ENCODE results near the gene DOK5.

- TF ChIP-seq STAT1 (IDR thresholded peaks at IDR 0.05; ENCODE audit: unreplicated experiment) (no peak), POLR2AphosphoS5 (IDR thresholded peaks at IDR 0.05; ENCODE audit: low read depth) (no peak), JUNB (IDR thresholded peaks at IDR 0.05; ENCODE audit: unreplicated experiment) (no peak), CTCF (conservative IDR thresholded peaks at IDR 0.05; ENCODE audit: low read depth in 2 of 2) (no peak), EZH2 (IDR thresholded peaks at IDR 0.05; ENCODE audit: low read depth, unreplicated experiment) (no peak), REST (IDR thresholded peaks at IDR 0.05; ENCODE audit: unreplicated experiment) (no peak), EZH2phosphoT487 (IDR thresholded peaks at IDR 0.05; ENCODE audit: unreplicated experiment) (no peak), NANOG (IDR thresholded peaks at IDR 0.05; ENCODE audit: borderline replicate concordance) (no peak), CREB1 (CRISPR knock-in tag; IDR thresholded peaks at IDR 0.05; ENCODE audit: low read depth) (no peak), ETS1 (IDR thresholded peaks at IDR 0.05) (no peak)
Observed at GRCh38 chr20:54690323-54690722, 214.9 kb downstream of the DOK5 start.

Data from GM23338 (cell line).